Prostate gland (tissue), 2 donors: Measurements from ENCODE around the gene CTSA.

ENCODE experiments used
- CTCF ChIP-seq, 4 experiments: fragments of 200-600 bp in 2 of 4; fragments of 450-650 bp in 2 of 4; sonication (generic) in 2 of 4; IDR thresholded peaks; 1 replicate in 3 of 4; 2 replicates in 1 of 4; pipeline ENCODE4 v1.5.1; 2016 to 2019; ENCODE audit warnings: antibody characterized with exemption in 4 of 4, mild to moderate bottlenecking in 2 of 4, moderate library complexity in 2 of 4
- POLR2A ChIP-seq: fragments of 450-650 bp; IDR thresholded peaks from one replicate; pipeline ENCODE4 v1.6.1; 2016; ENCODE audit warnings: antibody characterized with exemption, mild to moderate bottlenecking
- POLR2AphosphoS5 ChIP-seq: sonication (generic); formaldehyde crosslinking; IDR thresholded peaks from one replicate; pipeline ENCODE4 v1.6.1; 2017; ENCODE audit warnings: antibody characterized with exemption

- TF ChIP-seq CTCF (IDR thresholded peaks at IDR 0.05), result no peak
- TF ChIP-seq POLR2A, result no peak
- no peak for TF ChIP-seq POLR2AphosphoS5
These were observed 4.4 kb upstream of the CTSA start for GRCh38 chr20:45886590-45887345.
